Measurements from ENCODE around the gene DEAF1.

GRCh38 chr11:688681-689080 lies 6.3 kb downstream of the DEAF1 start:
- TF ChIP-seq CTCF (IDR thresholded peaks at IDR 0.05): no peak
- no peak for TF ChIP-seq JUN (CRISPR knock-in tag; IDR thresholded peaks at IDR 0.05)

Data from WTC11 (cell line).